ENCODE data around the gene LARP1B.
A peak's percentile ranks its signal among the peaks of the same experiment; 100 is the strongest.
"Not testable (repeated sequence)": the region's sequence is repeated elsewhere in the genome, so short reads cannot be mapped to it uniquely, and the experiment has no call there.

LARP1B gene

DNA sequence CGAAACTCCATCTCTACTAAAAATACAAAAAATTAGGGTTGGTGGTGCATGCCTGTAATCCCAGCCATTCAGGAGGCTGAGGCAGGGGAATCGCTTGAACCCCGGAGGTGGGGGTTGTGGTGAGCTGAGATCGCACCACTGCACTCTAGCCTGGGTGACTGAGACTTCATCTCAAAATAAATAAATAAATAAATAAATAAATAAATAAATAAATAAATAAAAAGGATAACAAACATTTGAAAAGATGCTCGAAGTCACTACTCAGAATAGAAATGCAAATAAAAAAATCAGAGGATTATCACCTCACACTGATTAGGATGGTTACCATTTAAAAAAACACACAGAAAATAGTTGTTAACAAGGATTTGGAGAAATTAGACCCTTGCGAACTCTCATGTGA lies 73.8 kb downstream of the LARP1B start:
- DNase-seq (ENCODE audit: low read depth in 2 of 2, low spot score in 1 of 2), result no peak

DNA sequence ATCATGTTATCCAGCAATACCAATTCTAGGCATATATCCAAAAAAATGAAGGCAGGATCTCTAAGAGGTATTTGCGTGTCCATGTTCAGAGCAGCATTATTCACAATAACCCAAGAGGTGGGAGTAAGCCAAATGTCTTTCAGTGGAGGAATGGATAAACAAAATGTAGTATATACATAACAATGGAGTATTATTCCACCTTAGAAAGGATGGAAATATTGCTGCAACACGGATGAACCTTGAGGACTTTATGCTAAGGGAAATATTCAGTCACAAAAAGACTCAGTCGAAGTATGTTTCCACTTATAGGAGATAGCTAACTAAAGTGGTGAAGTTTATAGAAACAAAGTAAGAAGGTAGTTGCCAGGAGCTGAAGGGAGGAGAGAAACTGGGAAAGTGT lies 74.3 kb downstream of the LARP1B start:
- no peak for DNase-seq (ENCODE audit: low read depth in 2 of 2, low spot score in 1 of 2)

DNA sequence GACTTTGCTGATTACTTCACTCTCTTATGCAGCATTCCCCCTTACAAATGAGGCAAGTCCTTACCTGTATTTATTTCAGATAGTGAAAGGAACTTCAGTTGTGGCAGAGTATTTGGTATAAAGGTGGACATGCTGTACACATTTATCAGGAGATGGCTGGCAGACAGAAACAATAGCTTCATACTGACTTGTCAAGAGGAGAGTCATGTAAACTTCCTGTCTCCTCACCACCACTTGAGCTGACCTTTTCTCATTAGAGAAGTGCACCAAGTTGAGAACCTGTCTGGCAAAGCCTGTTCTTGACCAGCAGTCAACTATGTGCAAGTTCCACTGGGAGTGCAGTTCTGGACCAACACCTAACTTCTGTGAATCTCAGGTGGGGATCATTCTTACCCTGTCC lies 80.8 kb downstream of the LARP1B start:
- no peak for DNase-seq (ENCODE audit: low read depth in 2 of 2, low spot score in 1 of 2)

- no peak for DNase-seq (ENCODE audit: low read depth in 2 of 2, low spot score in 1 of 2)
Measured at GRCh38 chr4:128145727-128146126, 84.6 kb downstream of the LARP1B start.

DNA sequence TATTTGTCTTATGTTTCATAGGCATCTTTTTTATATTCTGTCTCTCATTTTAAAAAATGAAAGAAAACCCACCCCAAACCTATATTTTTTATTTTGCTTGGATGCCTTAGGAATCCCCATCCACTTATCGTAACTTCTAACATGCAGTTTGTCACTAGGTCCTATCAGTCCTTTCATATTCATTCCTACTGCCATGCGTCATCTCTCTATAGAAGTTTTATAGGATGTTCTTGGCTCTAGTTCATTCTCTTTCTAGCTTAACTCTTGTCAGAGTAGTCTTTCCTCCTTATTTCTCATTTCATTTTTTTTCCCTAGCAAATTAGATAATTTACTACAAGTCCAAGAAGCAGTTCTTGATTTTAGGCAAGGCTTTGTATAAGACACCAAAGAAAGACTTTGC lies 92.7 kb downstream of the LARP1B start:
- no peak for DNase-seq (ENCODE audit: low read depth in 2 of 2, low spot score in 1 of 2)

DNA sequence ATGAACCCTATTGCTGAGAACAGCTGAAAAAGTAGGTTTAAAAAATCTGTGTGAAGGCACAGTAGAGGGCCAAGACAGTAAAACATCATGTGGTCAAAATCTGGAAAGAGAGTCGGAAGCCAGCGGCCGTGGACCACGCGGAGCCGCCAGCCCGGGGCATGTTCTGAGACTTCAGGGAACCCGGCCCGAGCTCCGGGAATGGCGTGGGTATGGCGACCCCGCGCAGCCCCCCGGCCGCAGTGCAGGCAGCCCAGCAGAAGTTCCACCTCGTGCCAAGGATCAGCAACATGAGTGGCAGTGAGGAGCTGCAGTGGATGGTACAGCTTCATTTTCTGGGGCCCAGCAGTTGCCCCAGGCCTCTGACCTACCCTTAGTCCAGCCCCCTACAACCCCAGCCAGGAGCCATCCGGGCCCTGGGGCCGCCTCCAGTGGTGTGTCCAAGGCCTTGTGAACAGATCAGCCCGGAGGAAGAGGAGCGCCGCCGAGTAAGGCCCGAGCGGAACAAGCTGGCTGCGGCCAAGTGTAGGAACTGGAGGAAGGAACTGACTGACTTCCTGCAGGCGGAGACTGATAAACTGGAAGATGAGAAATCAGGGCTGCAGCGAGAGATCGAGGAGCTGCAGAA lies 94.2 kb downstream of the LARP1B start:
- DNase-seq (ENCODE audit: low read depth in 2 of 2, low spot score in 1 of 2), result no peak

GRCh38 chr4:128155874-128156456 lies 94.9 kb downstream of the LARP1B start:
- DNase-seq (ENCODE audit: low read depth in 2 of 2, low spot score in 1 of 2), result no peak

GRCh38 chr4:128156472-128156871 lies 95.4 kb downstream of the LARP1B start:
- not testable (repeated sequence) for DNase-seq (ENCODE audit: low read depth in 2 of 2, low spot score in 1 of 2)

GRCh38 chr4:128158894-128159293 lies 97.8 kb downstream of the LARP1B start:
- no peak for DNase-seq (ENCODE audit: low read depth in 2 of 2, low spot score in 1 of 2)

- DNase-seq (ENCODE audit: low read depth in 2 of 2, low spot score in 1 of 2), result no peak
Measured at GRCh38 chr4:128159967-128160366, 98.9 kb downstream of the LARP1B start.

DNA sequence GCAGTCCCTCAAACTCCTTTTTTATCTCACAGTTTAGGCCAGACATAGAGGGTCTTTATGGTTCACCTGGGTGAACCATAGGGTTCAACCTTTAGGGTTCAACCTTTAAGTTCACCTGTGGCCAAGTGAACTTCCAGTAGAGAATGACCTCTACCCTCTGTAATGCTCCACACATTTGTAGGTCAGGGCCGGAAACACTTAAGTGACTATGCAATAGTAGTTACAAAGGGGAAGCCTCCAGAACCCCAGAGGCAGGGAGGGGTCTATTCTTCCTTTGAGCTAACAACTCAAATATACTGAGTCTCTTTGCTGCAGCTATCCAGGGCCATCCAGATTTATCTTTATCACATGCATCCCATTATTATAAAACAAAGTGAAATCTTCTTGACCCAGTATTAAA lies 100.0 kb downstream of the LARP1B start:
- DNase-seq (ENCODE audit: low read depth in 2 of 2, low spot score in 1 of 2), result no peak

- no peak for DNase-seq (ENCODE audit: low read depth in 2 of 2, low spot score in 1 of 2)
Measured at GRCh38 chr4:128162434-128162833, 101.3 kb downstream of the LARP1B start.

DNA sequence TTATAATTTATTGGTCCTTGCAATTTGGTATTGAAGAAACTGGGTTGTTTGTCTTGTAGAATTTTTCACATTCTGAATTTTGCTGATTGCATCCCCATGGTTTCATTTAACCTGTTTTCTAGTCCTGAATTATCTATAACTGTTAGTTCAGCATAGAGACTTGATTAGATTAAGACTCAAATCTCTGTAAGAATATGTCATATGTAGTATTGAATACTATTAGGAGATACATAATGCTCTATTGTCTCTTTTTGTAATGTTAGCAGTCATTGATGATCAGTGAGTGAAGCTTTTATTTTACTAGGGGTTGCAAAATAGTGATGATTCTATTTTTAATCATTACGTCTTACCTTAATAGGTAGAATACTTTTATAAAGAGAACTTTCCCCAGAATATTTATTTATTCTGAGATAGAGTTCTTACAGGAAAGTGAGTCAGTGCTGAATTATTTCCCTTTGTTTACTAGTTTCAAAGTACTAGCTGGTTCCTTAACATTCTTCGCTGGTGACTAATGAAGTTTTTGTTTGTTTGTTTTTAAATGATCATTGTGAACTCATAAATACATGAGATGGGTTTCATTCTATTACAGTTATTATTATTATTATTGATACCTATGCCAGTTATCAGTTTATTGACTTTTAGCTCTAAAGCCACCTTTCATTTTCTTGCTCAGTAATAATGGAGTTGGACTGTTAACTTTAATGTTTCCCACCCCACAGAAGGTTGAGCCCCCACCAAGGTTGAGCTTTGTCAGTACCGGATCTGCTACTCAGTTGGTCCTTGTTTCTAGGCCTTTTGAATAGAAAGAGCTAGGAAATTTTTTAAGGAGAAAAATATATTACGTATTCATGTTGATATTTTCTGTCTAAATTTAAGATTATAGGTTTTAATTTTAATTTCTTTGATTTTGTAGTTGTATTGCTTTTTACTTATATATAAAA lies 102.3 kb downstream of the LARP1B start:
- DNase-seq (ENCODE audit: low read depth in 2 of 2, low spot score in 1 of 2), result no peak

GRCh38 chr4:128166982-128167381 lies 105.9 kb downstream of the LARP1B start:
- no peak for DNase-seq (ENCODE audit: low read depth in 2 of 2, low spot score in 1 of 2)

DNA sequence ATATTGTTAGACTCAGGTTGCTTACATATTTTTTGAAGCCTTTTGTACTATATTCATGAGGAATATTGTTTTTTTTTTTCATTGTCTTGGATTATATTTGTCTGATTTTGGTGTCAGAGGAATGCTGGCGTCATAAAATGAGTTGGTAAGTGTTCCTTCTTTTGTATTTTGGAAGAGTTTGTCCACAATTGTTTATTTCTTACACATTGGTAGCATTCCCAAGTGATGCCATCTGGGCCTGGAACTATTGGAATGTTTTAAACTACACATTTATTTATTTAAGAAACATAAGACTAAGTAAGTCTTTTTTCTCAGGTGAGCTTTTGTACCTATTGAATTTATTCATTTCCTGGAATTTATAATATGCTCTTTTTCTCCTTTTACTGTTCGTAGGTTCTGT lies 107.6 kb downstream of the LARP1B start:
- no peak for DNase-seq (ENCODE audit: low read depth in 2 of 2, low spot score in 1 of 2)

- no peak for DNase-seq (ENCODE audit: low read depth in 2 of 2, low spot score in 1 of 2)
Measured at GRCh38 chr4:128169245-128169644, 108.1 kb downstream of the LARP1B start.

GRCh38 chr4:128176643-128177042 lies 115.5 kb downstream of the LARP1B start:
- DNase-seq (ENCODE audit: low read depth in 2 of 2, low spot score in 1 of 2), result no peak

DNA sequence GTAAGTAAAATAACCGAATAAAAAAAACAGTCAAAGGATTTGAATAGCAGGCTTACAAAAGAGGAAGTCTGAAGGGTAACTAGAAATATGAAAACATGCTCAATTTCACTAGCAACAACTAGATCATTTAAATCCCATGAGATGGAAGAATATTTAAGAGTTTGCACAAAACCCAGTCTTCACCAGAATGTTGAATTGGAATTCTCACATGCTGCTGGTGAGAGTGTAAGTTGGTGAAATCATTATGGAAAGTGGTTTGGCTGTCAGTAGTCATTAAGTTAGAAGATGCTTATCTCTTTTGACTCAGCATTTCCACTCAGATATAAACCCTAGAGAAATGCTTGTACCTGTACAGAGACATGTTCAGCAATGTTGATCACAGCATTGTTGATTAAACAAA lies 116.4 kb downstream of the LARP1B start:
- no peak for DNase-seq (ENCODE audit: low read depth in 2 of 2, low spot score in 1 of 2)

DNA sequence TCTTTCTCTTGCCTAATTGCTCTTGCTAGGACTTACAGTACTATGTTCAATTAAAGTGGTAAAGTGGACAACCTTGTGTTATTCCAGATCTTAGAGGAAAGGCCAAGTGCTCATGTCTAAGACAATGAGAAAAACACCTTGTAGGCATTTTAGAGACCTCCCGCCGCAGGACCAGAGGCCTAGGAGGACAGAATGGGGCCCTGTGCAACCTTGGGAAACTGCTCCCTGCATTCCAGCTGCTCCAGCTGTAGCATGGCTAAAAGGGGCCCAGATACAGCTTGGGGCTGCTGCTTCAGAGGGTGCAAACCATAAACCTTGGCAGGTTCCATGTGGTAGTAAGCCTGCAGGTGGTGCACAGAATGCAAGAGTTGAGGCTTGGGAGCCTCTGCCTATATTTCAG lies 125.5 kb downstream of the LARP1B start:
- DNase-seq (ENCODE audit: low read depth in 2 of 2, low spot score in 1 of 2), result no peak

GRCh38 chr4:128191115-128191781 lies 130.1 kb downstream of the LARP1B start:
- DNase-seq (ENCODE audit: low read depth in 2 of 2, low spot score in 1 of 2), result peak; percentile 40 to 49

Data from stimulated activated CD8-positive, alpha-beta memory T cell treated with anti-CD3 and anti-CD28 coated beads, Interleukin-4, amount 100 ng/mL, for 4 hours (primary cell).